Measurements from ENCODE around the gene LRRC45. TPM values are rescaled to one million over a fixed set of nuclear protein-coding genes. Genes with fewer than 3 reads are reported as not detected.
"Not testable (repeated sequence)": the region's sequence is repeated elsewhere in the genome, so short reads cannot be mapped to it uniquely, and the experiment has no call there.

LRRC45 gene
- total and polyA plus RNA-seq, 2 experiments from 2014 or later = 16.1 to 40.7 TPM

GRCh38 chr17:81980707-81981343, 42.3 kb upstream of the LRRC45 start (continued):
- TF ChIP-seq CTCF (conservative IDR thresholded peaks at IDR 0.05; ENCODE audit: low read depth in 2 of 2) (no peak), ZNF331 (CRISPR knock-in tag; IDR thresholded peaks at IDR 0.05; ENCODE audit: low read depth) (no peak), JUNB (IDR thresholded peaks at IDR 0.05; ENCODE audit: unreplicated experiment) (no peak)

GRCh38 chr17:81981511-81981910, 41.6 kb upstream of the LRRC45 start:
- not testable (repeated sequence) for ATAC-seq; H3K4me3 Mint-ChIP-seq; H3K4me2 ChIP-seq; H3K4me3 ChIP-seq; H3K9me3 Mint-ChIP-seq; H3K4me1 Mint-ChIP-seq; H3K27ac Mint-ChIP-seq; H3K27me3 ChIP-seq (ENCODE audit: insufficient read depth); DNase-seq (ENCODE audit: low spot score); H2AFZ ChIP-seq; H3K4me1 ChIP-seq (ENCODE audit: insufficient read depth); H3F3A ChIP-seq (replicated peaks; ENCODE audit: low read depth); H3K36me3 ChIP-seq (ENCODE audit: insufficient read depth); H3K27ac ChIP-seq (ENCODE audit: low read depth); H4K20me1 ChIP-seq (replicated peaks; ENCODE audit: insufficient read depth); H3K9me2 ChIP-seq (ENCODE audit: insufficient read depth); H3K79me2 ChIP-seq (replicated peaks; ENCODE audit: insufficient read depth)
- Mint-ChIP-seq H3K27me3 (ENCODE audit: insufficient read depth, low read depth, poor library complexity) (peaks cover 14% of the 10 kb centered on the region), H3K36me3 (ENCODE audit: low read depth) (peaks cover 49% of the 10 kb centered on the region)

GRCh38 chr17:81983011-81983638, 40.0 kb upstream of the LRRC45 start:
- peaks cover 6% of the 10 kb centered on the region; the same call in 2 of the 3 replicates for H3K4me1 Mint-ChIP-seq
- peaks cover 53% of the 10 kb centered on the region for H3K36me3 Mint-ChIP-seq (ENCODE audit: low read depth)
- no peaks in the 10 kb centered on the region for H3K27me3 ChIP-seq (ENCODE audit: insufficient read depth)
- H3K9me3 Mint-ChIP-seq = no peaks in the 10 kb centered on the region
- H3K79me2 ChIP-seq (replicated peaks; ENCODE audit: insufficient read depth) = peaks cover 7% of the 10 kb centered on the region
- H2AFZ ChIP-seq = no peak overlapping the region
- H3K4me3 Mint-ChIP-seq = no peak overlapping the region
- no peaks in the 10 kb centered on the region for H3K9me2 ChIP-seq (ENCODE audit: insufficient read depth)
- no peaks in the 10 kb centered on the region for H3K4me1 ChIP-seq (ENCODE audit: insufficient read depth)
- H3K4me2 ChIP-seq = no peak overlapping the region
- H3K27ac ChIP-seq (ENCODE audit: low read depth) = no peak overlapping the region
- peaks cover 9% of the 10 kb centered on the region for H3K27me3 Mint-ChIP-seq (ENCODE audit: insufficient read depth, low read depth, poor library complexity)
- H3K4me3 ChIP-seq = no peak overlapping the region
- H4K20me1 ChIP-seq (replicated peaks; ENCODE audit: insufficient read depth) = no peaks in the 10 kb centered on the region; the same call in none of the 2 replicates
- ATAC-seq (no peak), DNase-seq (ENCODE audit: low spot score) (no peak)
- no peak overlapping the region for H3K27ac Mint-ChIP-seq
- H3F3A ChIP-seq (replicated peaks; ENCODE audit: low read depth) = peaks cover 4% of the 10 kb centered on the region; the same call in 1 of the 2 replicates
- peaks cover 4% of the 10 kb centered on the region; the same call in 1 of the 2 replicates for H3K36me3 ChIP-seq (ENCODE audit: insufficient read depth)
- TF ChIP-seq STAT1 (IDR thresholded peaks at IDR 0.05; ENCODE audit: unreplicated experiment) = no peak
- no peak for TF ChIP-seq EZH2phosphoT487 (IDR thresholded peaks at IDR 0.05; ENCODE audit: unreplicated experiment)
- TF ChIP-seq ZNF462 (CRISPR knock-in tag; IDR thresholded peaks at IDR 0.05) = no peak
- TF ChIP-seq JUNB (IDR thresholded peaks at IDR 0.05; ENCODE audit: unreplicated experiment) = no peak
- TF ChIP-seq CREB1 (CRISPR knock-in tag; IDR thresholded peaks at IDR 0.05; ENCODE audit: low read depth) = no peak
- TF ChIP-seq POLR2AphosphoS5 (IDR thresholded peaks at IDR 0.05; ENCODE audit: low read depth) = no peak
- TF ChIP-seq ETS1 (IDR thresholded peaks at IDR 0.05) = no peak
- no peak for TF ChIP-seq NANOG (IDR thresholded peaks at IDR 0.05; ENCODE audit: borderline replicate concordance)
